K562 treated with DMSO at 1 percent for 4 hours (cell line): ENCODE data around the gene NREP. TPM values are rescaled to one million over a fixed set of nuclear protein-coding genes. Genes with fewer than 3 reads are reported as not detected.

Experiments
- total RNA-seq: library from RNA; unstranded; fragments of 300-600 nt; gene quantifications from 2 replicates; pipeline ENCODE4 v1.2.3, GENCODE V29; 2022; ENCODE audit not compliant: insufficient read depth

Gene NREP
- total RNA-seq = not detected in 2 replicates

GRCh38 chr5:111756581-111757354 lies at the start of gene NREP:
Gene NREP (minus strand): TSS chr5:111757194. CDS start chr5:111755772, 1,422 bp downstream.

Other genes starting within 250 kb of the NREP start
- gene STARD4, start 244.7 kb downstream of the NREP start, total RNA-seq = 18.9 and 19.4 TPM in 2 replicates